Astrocyte (in vitro differentiated cells and primary cell): Measurements from ENCODE around the gene TMEM258. TPM values are rescaled to one million over a fixed set of nuclear protein-coding genes. Genes with fewer than 3 reads are reported as not detected.

Experiments used
- DNase-seq: peaks from one replicate; pipeline ENCODE4 v3.0.0-alpha.2; 2010; ENCODE audit warnings: low read depth
- FAIRE-seq: peaks from 2 replicates; lab custom pipeline; 2011; peaks lifted over from hg19 to GRCh38; lab: Jason Lieb, UNC
- H2AFZ ChIP-seq: 2 replicates; pipeline ENCODE4 v1.6.0; 2012; ENCODE audit warnings: low read depth, low read length, inconsistent platforms
- H3K27ac ChIP-seq: 2 replicates; pipeline ENCODE4 v1.5.1; 2011; ENCODE audit warnings: low read depth, low read length, inconsistent platforms
- H3K27me3 ChIP-seq: 2 replicates; pipeline ENCODE4 v1.6.0; 2011; ENCODE audit warnings: low read length, inconsistent platforms; ENCODE audit not compliant: insufficient read depth
- H3K36me3 ChIP-seq: 2 replicates; pipeline ENCODE4 v1.5.1; 2011; ENCODE audit warnings: low read length, inconsistent platforms; ENCODE audit not compliant: insufficient read depth
- H3K4me1 ChIP-seq: 2 replicates; pipeline ENCODE4 v1.5.1; 2011; ENCODE audit warnings: low read length, inconsistent platforms; ENCODE audit not compliant: insufficient read depth
- H3K4me2 ChIP-seq: 2 replicates; pipeline ENCODE4 v1.6.0; 2012; ENCODE audit warnings: low read length, inconsistent platforms
- H3K4me3 ChIP-seq: 2 replicates; pipeline ENCODE4 v1.5.1; 2011; ENCODE audit warnings: low read depth, mild to moderate bottlenecking, low read length, inconsistent platforms; ENCODE audit not compliant: insufficient read depth
- H3K79me2 ChIP-seq: 2 replicates; pipeline ENCODE4 v1.6.0; 2012; ENCODE audit warnings: mild to moderate bottlenecking, low read length, inconsistent platforms; ENCODE audit not compliant: insufficient read depth
- H3K9ac ChIP-seq: 2 replicates; pipeline ENCODE4 v1.6.0; 2012; ENCODE audit warnings: mild to moderate bottlenecking, low read length, inconsistent platforms
- H3K9me3 ChIP-seq: 2 replicates; pipeline ENCODE4 v1.5.1; 2012; ENCODE audit warnings: low read depth, mild to moderate bottlenecking, low read length, inconsistent platforms; ENCODE audit not compliant: insufficient read depth
- H4K20me1 ChIP-seq: 2 replicates; pipeline ENCODE4 v1.6.0; 2012; ENCODE audit warnings: low read length, inconsistent platforms; ENCODE audit not compliant: insufficient read depth
- H3K27ac Mint-ChIP-seq: one replicate; pipeline ENCODE4 v1.8.0; 2021; ENCODE audit warnings: mild to moderate bottlenecking, mixed read lengths; ENCODE audit not compliant: unreplicated experiment
- H3K27me3 Mint-ChIP-seq: one replicate; pipeline ENCODE4 v1.8.0; 2021; ENCODE audit warnings: low read depth, mixed read lengths; ENCODE audit not compliant: unreplicated experiment
- H3K36me3 Mint-ChIP-seq: one replicate; pipeline ENCODE4 v1.8.0; 2021; ENCODE audit warnings: low read depth, mixed read lengths; ENCODE audit not compliant: unreplicated experiment
- H3K4me1 Mint-ChIP-seq: one replicate; pipeline ENCODE4 v1.8.0; 2021; ENCODE audit warnings: low read depth, mixed read lengths; ENCODE audit not compliant: unreplicated experiment
- H3K4me3 Mint-ChIP-seq: one replicate; pipeline ENCODE4 v1.8.0; 2021; ENCODE audit warnings: mild to moderate bottlenecking, moderate library complexity, mixed read lengths; ENCODE audit not compliant: unreplicated experiment
- H3K9me3 Mint-ChIP-seq: one replicate; pipeline ENCODE4 v1.8.0; 2021; ENCODE audit warnings: mild to moderate bottlenecking, mixed read lengths; ENCODE audit not compliant: unreplicated experiment
- CTCF ChIP-seq: IDR thresholded peaks from 2 replicates; pipeline ENCODE4 v1.5.1; 2011; ENCODE audit warnings: low read depth, mild to moderate bottlenecking, inconsistent platforms, low read length, moderate library complexity; ENCODE audit not compliant: insufficient read depth
- EZH2 ChIP-seq: IDR thresholded peaks from 2 replicates; pipeline ENCODE4 v1.6.1; 2012; ENCODE audit warnings: mild to moderate bottlenecking, low read length, inconsistent platforms; ENCODE audit not compliant: insufficient read depth
- total RNA-seq: library from RNA; stranded (reverse); gene quantifications from 2 replicates; pipeline ENCODE4 v1.2.1, GENCODE V29; 2021

TMEM258 gene
- total RNA-seq, 1 donor from 2014 or later, result 98.6 TPM

GRCh38 chr11:61773809-61774208 lies 18.6 kb downstream of the TMEM258 start:
- Mint-ChIP-seq H3K9me3 (no peaks in the 10 kb centered on the region), H3K27me3 (no peaks in the 10 kb centered on the region), H3K4me1 (no peaks in the 10 kb centered on the region), H3K27ac (no peak overlapping the region), H3K36me3 (peaks cover 6% of the 10 kb centered on the region), H3K4me3 (no peak overlapping the region)
- Histone ChIP-seq H3K27ac (no peak overlapping the region), H3K9ac (no peak overlapping the region), H3K36me3 (no peaks in the 10 kb centered on the region), H3K4me1 (peaks cover 12% of the 10 kb centered on the region), H3K4me3 (no peak overlapping the region), H3K79me2 (no peaks in the 10 kb centered on the region), H3K27me3 (no peaks in the 10 kb centered on the region), H4K20me1 (peaks cover 6% of the 10 kb centered on the region), H3K9me3 (no peaks in the 10 kb centered on the region), H3K4me2 (no peak overlapping the region), H2AFZ (no peak overlapping the region)
- DNase-seq (no peak), FAIRE-seq (no peak)
- TF ChIP-seq CTCF (no peak), EZH2 (no peak)

GRCh38 chr11:61773356-61773755 lies 19.0 kb downstream of the TMEM258 start:
- H4K20me1 ChIP-seq, result peaks cover 6% of the 10 kb centered on the region
- no peak overlapping the region for H2AFZ ChIP-seq
- H3K36me3 Mint-ChIP-seq, result peaks cover 6% of the 10 kb centered on the region
- no peaks in the 10 kb centered on the region for H3K9me3 Mint-ChIP-seq
- no peaks in the 10 kb centered on the region for H3K27me3 Mint-ChIP-seq
- H3K9ac ChIP-seq, result no peak overlapping the region
- peaks cover 12% of the 10 kb centered on the region for H3K4me1 ChIP-seq
- H3K27ac Mint-ChIP-seq, result no peak overlapping the region
- no peak overlapping the region for H3K4me2 ChIP-seq
- H3K4me3 Mint-ChIP-seq, result no peak overlapping the region
- H3K36me3 ChIP-seq, result no peaks in the 10 kb centered on the region
- TF ChIP-seq EZH2 (no peak), CTCF (no peak)
- no peaks in the 10 kb centered on the region for H3K27me3 ChIP-seq
- DNase-seq (no peak), FAIRE-seq (no peak)
- no peak overlapping the region for H3K4me3 ChIP-seq
- no peaks in the 10 kb centered on the region for H3K79me2 ChIP-seq
- H3K27ac ChIP-seq, result no peak overlapping the region
- no peaks in the 10 kb centered on the region for H3K9me3 ChIP-seq
- H3K4me1 Mint-ChIP-seq, result no peaks in the 10 kb centered on the region

GRCh38 chr11:61771985-61772455 lies 20.4 kb downstream of the TMEM258 start:
- H4K20me1 ChIP-seq, result peaks cover 9% of the 10 kb centered on the region
- Mint-ChIP-seq H3K27me3 (no peaks in the 10 kb centered on the region), H3K4me1 (no peaks in the 10 kb centered on the region), H3K4me3 (no peak overlapping the region), H3K27ac (no peak overlapping the region), H3K36me3 (peaks cover 2% of the 10 kb centered on the region), H3K9me3 (no peaks in the 10 kb centered on the region)
- TF ChIP-seq CTCF (no peak), EZH2 (no peak)
- no peaks in the 10 kb centered on the region for H3K9me3 ChIP-seq
- DNase-seq (no peak), FAIRE-seq (no peak)
- no peaks in the 10 kb centered on the region for H3K36me3 ChIP-seq
- H3K79me2 ChIP-seq, result no peaks in the 10 kb centered on the region
- peaks cover 9% of the 10 kb centered on the region for H3K4me1 ChIP-seq
- H3K9ac ChIP-seq, result no peak overlapping the region
- no peak overlapping the region for H3K4me3 ChIP-seq
- H2AFZ ChIP-seq, result no peak overlapping the region
- H3K27me3 ChIP-seq, result no peaks in the 10 kb centered on the region
- H3K27ac ChIP-seq, result no peak overlapping the region
- H3K4me2 ChIP-seq, result no peak overlapping the region
